HepG2 (cell line): Measurements from ENCODE around the gene SNAI3. TPM values are rescaled to one million over a fixed set of nuclear protein-coding genes. Genes with fewer than 3 reads are reported as not detected.

Source experiments
- AGO2 ChIP-seq: fragments of 200-400 bp; formaldehyde crosslinking; optimal IDR thresholded peaks from 2 replicates; pipeline ENCODE3; 2017; ENCODE audit warnings: mild to moderate bottlenecking, low read depth, low read length, moderate library complexity
- CAMTA2 ChIP-seq: sonication (generic); formaldehyde crosslinking; IDR thresholded peaks from 2 replicates; pipeline ENCODE4 v1.4.0; 2020; ENCODE audit warnings: mild to moderate bottlenecking, missing genetic modification reagents, borderline replicate concordance
- CHD2 ChIP-seq: IDR thresholded peaks from 2 replicates; pipeline ENCODE4 v1.6.1; 2011; ENCODE audit warnings: low read depth, low read length, improper control_type of control experiment
- DMAP1 ChIP-seq: IDR thresholded peaks from 2 replicates; pipeline ENCODE4 v1.6.1; 2016
- FIP1L1 ChIP-seq: fragments of 200-400 bp; formaldehyde crosslinking; IDR thresholded peaks from 2 replicates; pipeline ENCODE4 v1.6.1; 2018; ENCODE audit warnings: low read depth, mild to moderate bottlenecking, low read length, moderate library complexity, borderline replicate concordance; ENCODE audit not compliant: insufficient read depth
- KAT2B ChIP-seq: fragments of 150-350 bp; IDR thresholded peaks from 2 replicates; pipeline ENCODE4 v1.6.1; 2014; ENCODE audit warnings: low read depth, low read length, borderline replicate concordance
- KLF9 ChIP-seq: IDR thresholded peaks from 2 replicates; pipeline ENCODE4 v1.6.1; 2016; ENCODE audit warnings: low read depth
- MATR3 ChIP-seq: sonication (generic); formaldehyde crosslinking; IDR thresholded peaks from 2 replicates; pipeline ENCODE4 v1.4.0; 2020; ENCODE audit warnings: missing genetic modification reagents
- MZF1 ChIP-seq: sonication (generic); formaldehyde crosslinking; IDR thresholded peaks from 2 replicates; pipeline ENCODE4 v1.8.1; 2023; ENCODE audit warnings: mild to moderate bottlenecking, missing genetic modification reagents, borderline replicate concordance
- NFKBIZ ChIP-seq: IDR thresholded peaks from 2 replicates; pipeline ENCODE4 v1.6.1; 2018; ENCODE audit warnings: missing genetic modification reagents, missing compliant biosample characterization
- NRL ChIP-seq: sonication (generic); formaldehyde crosslinking; IDR thresholded peaks from 2 replicates; pipeline ENCODE4 v1.5.0; 2020; ENCODE audit warnings: missing genetic modification reagents, mild to moderate bottlenecking, moderate library complexity, borderline replicate concordance
- RARG ChIP-seq: sonication (generic); formaldehyde crosslinking; IDR thresholded peaks from 2 replicates; pipeline ENCODE4 v1.4.0; 2020; ENCODE audit warnings: low read depth, mild to moderate bottlenecking, missing genetic modification reagents
- RNF2 ChIP-seq: fragments of 450-650 bp; conservative IDR thresholded peaks from 2 replicates; pipeline ENCODE4 v1.6.1; 2016; ENCODE audit warnings: low read depth
- SAP130 ChIP-seq: IDR thresholded peaks from 2 replicates; pipeline ENCODE4 v1.6.1; 2016; ENCODE audit warnings: low read depth
- TBX3 ChIP-seq: fragments of 450-650 bp; IDR thresholded peaks from 2 replicates; pipeline ENCODE4 v1.6.1; 2017; ENCODE audit warnings: antibody characterized with exemption, mild to moderate bottlenecking, inconsistent platforms, borderline replicate concordance
- U2AF2 ChIP-seq: fragments of 200-400 bp; formaldehyde crosslinking; IDR thresholded peaks from 2 replicates; pipeline ENCODE4 v1.6.1; 2017; ENCODE audit warnings: low read depth, mild to moderate bottlenecking, low read length
- ZBTB7A ChIP-seq: sonication (generic); formaldehyde crosslinking; IDR thresholded peaks from 2 replicates; pipeline ENCODE4 v1.8.0; 2022; ENCODE audit warnings: mild to moderate bottlenecking, missing genetic modification reagents
- ZNF224 ChIP-seq: sonication (generic); formaldehyde crosslinking; IDR thresholded peaks from 2 replicates; pipeline ENCODE4 v1.5.0; 2020; ENCODE audit warnings: mild to moderate bottlenecking, missing genetic modification reagents
- ZNF558 ChIP-seq: sonication (generic); formaldehyde crosslinking; IDR thresholded peaks from 2 replicates; pipeline ENCODE4 v1.9.0; 2022; ENCODE audit warnings: mild to moderate bottlenecking, missing genetic modification reagents, borderline replicate concordance
- ZNF577 ChIP-seq: sonication (generic); formaldehyde crosslinking; IDR thresholded peaks from 2 replicates; pipeline ENCODE4 v1.4.0; 2020; ENCODE audit warnings: mild to moderate bottlenecking, low read depth, missing genetic modification reagents, borderline replicate concordance
- ZNF598 ChIP-seq: sonication (generic); formaldehyde crosslinking; IDR thresholded peaks from 2 replicates; pipeline ENCODE4 v1.5.1; 2020; ENCODE audit warnings: mild to moderate bottlenecking, missing genetic modification reagents, borderline replicate concordance
- ZNF614 ChIP-seq: IDR thresholded peaks from 2 replicates; pipeline ENCODE4 v1.6.1; 2018; ENCODE audit warnings: missing biosample characterization, missing genetic modification reagents, inconsistent platforms, borderline replicate concordance
- ZNF713 ChIP-seq: sonication (generic); formaldehyde crosslinking; IDR thresholded peaks from 2 replicates; pipeline ENCODE4 v1.4.0; 2020; ENCODE audit warnings: mild to moderate bottlenecking, missing genetic modification reagents
- ZNF740 ChIP-seq: sonication (generic); formaldehyde crosslinking; IDR thresholded peaks from 2 replicates; pipeline ENCODE4 v1.4.0; 2020; ENCODE audit warnings: missing genetic modification reagents
- ZNF768 ChIP-seq: sonication (generic); formaldehyde crosslinking; IDR thresholded peaks from 2 replicates; pipeline ENCODE4 v1.4.0; 2020; ENCODE audit warnings: missing genetic modification reagents
- ZNF792 ChIP-seq: IDR thresholded peaks from 2 replicates; pipeline ENCODE4 v1.6.1; 2016
- ZSCAN5A ChIP-seq: sonication (generic); formaldehyde crosslinking; IDR thresholded peaks from 2 replicates; pipeline ENCODE4 v1.8.0; 2022; ENCODE audit warnings: mild to moderate bottlenecking, missing genetic modification reagents, borderline replicate concordance
- polyA plus RNA-seq, 8 experiments: library from polyadenylated mRNA; depleted of rRNA in 3 of 8; stranded (reverse) in 7 of 8; unstranded in 1 of 8; fragments of >200 nt; fragmentation: Illumina TruSeq in 4 of 8; extraction: Trizol in 4 of 8; gene quantifications; 2 replicates each; pipeline versions ENCODE4 v1.2.1 to v1.2.3, GENCODE V29; 2011 to 2016; ENCODE audit warnings: low read depth in 4 of 8, missing spikeins in 1 of 8, mixed read lengths in 1 of 8; ENCODE audit not compliant: insufficient read depth in 1 of 8
- total RNA-seq, 5 experiments: library from RNA; depleted of rRNA; stranded (reverse); fragments of >200 nt; fragmentation: Illumina TruSeq; extraction: Trizol; gene quantifications; 2 replicates each; pipeline ENCODE4 v1.2.3, GENCODE V29; 2016; ENCODE audit warnings: low read depth in 1 of 5
- TF ChIP-seq, protein P1 (sequence below): sonication (generic); formaldehyde crosslinking; IDR thresholded peaks from 2 replicates; pipeline ENCODE4 v1.5.0; 2020; ENCODE audit warnings: mild to moderate bottlenecking, missing genetic modification reagents

Gene SNAI3
- total and polyA plus RNA-seq, 2 of the 13 experiments (the other 11 are each of a cell fraction or from before 2014, with no cell fraction given) = 0.09 to 0.18 TPM

- no peak for TF ChIP-seq ZSCAN5A
- peak; percentile 91 for TF ChIP-seq ZNF792 (CRISPR knock-in tag)
- no peak for TF ChIP-seq ZNF768 (CRISPR knock-in tag)
- no peak for TF ChIP-seq RARG (CRISPR knock-in tag)
- no peak; the same call in 1 of the 2 replicates for TF ChIP-seq ZNF558
- TF ChIP-seq ZNF713 (CRISPR knock-in tag) = 0 out of 2 replicates have a peak, but pooled peaks have one; percentile 24
- TF ChIP-seq CHD2 = no peak
- TF ChIP-seq, protein P1, sequence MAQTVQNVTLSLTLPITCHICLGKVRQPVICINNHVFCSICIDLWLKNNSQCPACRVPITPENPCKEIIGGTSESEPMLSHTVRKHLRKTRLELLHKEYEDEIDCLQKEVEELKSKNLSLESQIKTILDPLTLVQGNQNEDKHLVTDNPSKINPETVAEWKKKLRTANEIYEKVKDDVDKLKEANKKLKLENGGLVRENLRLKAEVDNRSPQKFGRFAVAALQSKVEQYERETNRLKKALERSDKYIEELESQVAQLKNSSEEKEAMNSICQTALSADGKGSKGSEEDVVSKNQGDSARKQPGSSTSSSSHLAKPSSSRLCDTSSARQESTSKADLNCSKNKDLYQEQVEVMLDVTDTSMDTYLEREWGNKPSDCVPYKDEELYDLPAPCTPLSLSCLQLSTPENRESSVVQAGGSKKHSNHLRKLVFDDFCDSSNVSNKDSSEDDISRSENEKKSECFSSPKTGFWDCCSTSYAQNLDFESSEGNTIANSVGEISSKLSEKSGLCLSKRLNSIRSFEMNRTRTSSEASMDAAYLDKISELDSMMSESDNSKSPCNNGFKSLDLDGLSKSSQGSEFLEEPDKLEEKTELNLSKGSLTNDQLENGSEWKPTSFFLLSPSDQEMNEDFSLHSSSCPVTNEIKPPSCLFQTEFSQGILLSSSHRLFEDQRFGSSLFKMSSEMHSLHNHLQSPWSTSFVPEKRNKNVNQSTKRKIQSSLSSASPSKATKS (CRISPR knock-in tag) = no peak
- TF ChIP-seq CAMTA2 (CRISPR knock-in tag) = 0 out of 2 replicates have a peak, but pooled peaks have one; percentile 76
- 0 out of 2 replicates have a peak, but pooled peaks have one; percentile 19 for TF ChIP-seq RNF2
- no peak for TF ChIP-seq FIP1L1
- TF ChIP-seq KLF9 (CRISPR knock-in tag) = peak; percentile 89
- 0 out of 2 replicates have a peak, but pooled peaks have one; percentile 20 for TF ChIP-seq MZF1 (CRISPR knock-in tag)
- TF ChIP-seq ZNF740 (CRISPR knock-in tag) = no peak
- TF ChIP-seq TBX3 = no peak
- peak; percentile 63 for TF ChIP-seq DMAP1 (CRISPR knock-in tag)
- peak; percentile 100 for TF ChIP-seq SAP130 (CRISPR knock-in tag)
- TF ChIP-seq NRL = no peak
- peak; percentile 90 for TF ChIP-seq ZNF224 (CRISPR knock-in tag)
- peak; percentile 71; the same call in 1 of the 2 replicates for TF ChIP-seq ZNF598 (CRISPR knock-in tag)
- no peak; the same call in 1 of the 2 replicates for TF ChIP-seq NFKBIZ
- TF ChIP-seq KAT2B = no peak
- no peak; the same call in 1 of the 2 replicates for TF ChIP-seq ZNF577 (CRISPR knock-in tag)
- no peak for TF ChIP-seq MATR3 (CRISPR knock-in tag)
- no peak for TF ChIP-seq ZBTB7A (CRISPR knock-in tag)
- no peak for TF ChIP-seq U2AF2
- peak; percentile 65; the same call in 1 of the 2 replicates for TF ChIP-seq ZNF614 (CRISPR knock-in tag)
- TF ChIP-seq AGO2 = peak; percentile 62
These were observed 14.6 kb upstream of the SNAI3 start (continued) for GRCh38 chr16:88700636-88701482.
